ENCODE data around the gene SYCE1L.

SYCE1L gene

DNA sequence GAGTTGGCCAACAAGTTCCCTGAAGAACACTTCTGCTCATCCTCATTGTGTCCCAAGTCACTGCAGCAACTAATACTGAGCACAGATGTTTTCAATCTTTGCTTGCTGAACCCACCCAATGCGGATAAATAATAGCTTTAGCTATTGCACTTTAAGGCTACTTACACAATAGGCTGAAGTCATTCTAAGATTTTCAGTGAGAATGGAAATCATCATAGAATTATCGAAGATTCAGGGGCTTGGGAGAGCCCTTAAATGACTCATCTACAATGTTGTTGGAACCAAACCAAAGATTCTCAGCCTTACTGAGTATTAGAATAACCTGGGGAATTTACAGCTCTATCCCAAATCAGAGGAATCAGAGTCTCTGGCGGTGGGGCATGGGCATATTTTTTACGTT is 51.2 kb downstream of the SYCE1L start:
- DNase-seq (ENCODE audit: low read depth in 2 of 2): no peak

Measured in stimulated activated CD4-positive, alpha-beta T cell treated with anti-CD3 and anti-CD28 coated beads, Interleukin-12 subunit alpha, Interleukin-12 subunit beta, amount 100 ng/mL, for 24 hours (primary cell).